K562 (cell line): ENCODE results near the gene ARL13B. TPM values are rescaled to one million over a fixed set of nuclear protein-coding genes. Genes with fewer than 3 reads are reported as not detected.

Experiments
- ATF7 ChIP-seq: fragments of 450-650 bp; IDR thresholded peaks from 2 replicates; pipeline ENCODE4 v1.7.1; 2014; ENCODE audit warnings: mild to moderate bottlenecking, moderate library complexity
- BRD9 ChIP-seq: fragments of 450-650 bp; IDR thresholded peaks from 2 replicates; pipeline ENCODE4 v1.6.1; 2018; ENCODE audit warnings: low read depth; ENCODE audit not compliant: partially characterized antibody
- FOXP4 ChIP-seq: sonication (generic); formaldehyde crosslinking; IDR thresholded peaks from 2 replicates; pipeline ENCODE4 v1.8.0; 2022; ENCODE audit warnings: mild to moderate bottlenecking, missing genetic modification reagents, borderline replicate concordance
- HDAC1 ChIP-seq, 2 experiments: fragments of 450-650 bp; IDR thresholded peaks; 2 replicates each; pipeline ENCODE4 v1.6.1; 2016 to 2017; ENCODE audit warnings: inconsistent platforms in 1 of 2, mild to moderate bottlenecking in 1 of 2, moderate library complexity in 1 of 2
- ILK ChIP-seq: fragments of 450-650 bp; IDR thresholded peaks from 2 replicates; pipeline ENCODE4 v1.6.1; 2016; ENCODE audit warnings: missing genetic modification characterization, low read depth, mild to moderate bottlenecking, missing compliant biosample characterization, moderate library complexity, borderline replicate concordance
- RB1 ChIP-seq: fragments of 450-650 bp; IDR thresholded peaks from 2 replicates; pipeline ENCODE4 v1.6.1; 2017; ENCODE audit warnings: low read depth, mild to moderate bottlenecking
- SFPQ ChIP-seq: fragments of 200-400 bp; formaldehyde crosslinking; IDR thresholded peaks from 2 replicates; pipeline ENCODE4 v1.6.1; 2017; ENCODE audit warnings: mild to moderate bottlenecking, low read depth, low read length, moderate library complexity
- SP1 ChIP-seq: sonication (generic); formaldehyde crosslinking; IDR thresholded peaks from 2 replicates; pipeline ENCODE4 v1.8.1; 2022; ENCODE audit warnings: mild to moderate bottlenecking, missing genetic modification reagents
- SREBF2 ChIP-seq: sonication (generic); formaldehyde crosslinking; IDR thresholded peaks from 2 replicates; pipeline ENCODE4 v1.4.0; 2020; ENCODE audit warnings: mild to moderate bottlenecking, missing genetic modification reagents
- ZBED1 ChIP-seq: IDR thresholded peaks from 2 replicates; pipeline ENCODE4 v1.6.1; 2014
- ZHX1 ChIP-seq: fragments of 150-350 bp; conservative IDR thresholded peaks from 2 replicates; pipeline ENCODE4 v1.6.1; 2014; ENCODE audit warnings: low read length
- ZNF518B ChIP-seq: fragments of 250-450 bp; sonication (Bioruptor Pico); IDR thresholded peaks from 2 replicates; pipeline ENCODE4 v1.5.0; 2021; ENCODE audit warnings: mild to moderate bottlenecking, moderate library complexity
- ZNF780A ChIP-seq: fragments of 250-450 bp; sonication (Bioruptor Pico); IDR thresholded peaks from 2 replicates; pipeline ENCODE4 v1.5.0; 2021; ENCODE audit warnings: mild to moderate bottlenecking
- polyA plus RNA-seq, 8 experiments: library from polyadenylated mRNA; depleted of rRNA in 4 of 8; stranded (reverse) in 5 of 8; unstranded in 3 of 8; fragments of >200 nt; fragmentation: Nextera tagmentation in 2 of 8; fragmentation: Illumina TruSeq in 1 of 8; extraction: Ambion mirVana in 2 of 8; extraction: Trizol in 1 of 8; gene quantifications; 2 replicates each; pipeline versions ENCODE4 v1.2.1 to v1.2.3, GENCODE V29; 2011 to 2014; ENCODE audit warnings: inconsistent platforms in 1 of 8, missing spikeins in 1 of 8
- total RNA-seq, 7 experiments: library from RNA; depleted of rRNA in 6 of 7; stranded (reverse); fragments of >200 nt in 6 of 7; fragmentation: Illumina TruSeq in 2 of 7; extraction: Trizol in 2 of 7; gene quantifications; 2 replicates each; pipeline versions ENCODE4 v1.2.1 to v1.2.3, GENCODE V29; 2011 to 2021; ENCODE audit warnings: low replicate concordance in 1 of 7

The ARL13B gene
- total and polyA plus RNA-seq, 9 of the 15 experiments (the other 6 are each of a cell fraction or from before 2014, with no cell fraction given): 4.1 to 16.9 (median 12.2) TPM

- TF ChIP-seq RB1 (peak; percentile 86), ZNF780A (CRISPR knock-in tag) (no peak), ILK (no peak), SFPQ (no peak), HDAC1 (IDR thresholded peaks at IDR 0.05) (peak in 1 of 2 experiments; percentile 41; a peak in 1 of 4 replicates), SREBF2 (CRISPR knock-in tag) (no peak), ZHX1 (no peak), ZNF518B (CRISPR knock-in tag) (no peak), FOXP4 (no peak), ATF7 (peak; percentile 70), BRD9 (no peak), ZBED1 (0 out of 2 replicates have a peak, but pooled peaks have one; percentile 25), SP1 (CRISPR knock-in tag) (no peak)
These were observed 6.5 kb upstream of the ARL13B start, which contains the start of gene PROS1 (continued) for GRCh38 chr3:93973131-93974126.
